Measurements from ENCODE around the gene MINDY4. TPM values are rescaled to one million over a fixed set of nuclear protein-coding genes. Genes with fewer than 3 reads are reported as not detected.

MINDY4 gene
- total RNA-seq, 2 donors from 2014 or later = 2.2 to 4.2 TPM

DNA sequence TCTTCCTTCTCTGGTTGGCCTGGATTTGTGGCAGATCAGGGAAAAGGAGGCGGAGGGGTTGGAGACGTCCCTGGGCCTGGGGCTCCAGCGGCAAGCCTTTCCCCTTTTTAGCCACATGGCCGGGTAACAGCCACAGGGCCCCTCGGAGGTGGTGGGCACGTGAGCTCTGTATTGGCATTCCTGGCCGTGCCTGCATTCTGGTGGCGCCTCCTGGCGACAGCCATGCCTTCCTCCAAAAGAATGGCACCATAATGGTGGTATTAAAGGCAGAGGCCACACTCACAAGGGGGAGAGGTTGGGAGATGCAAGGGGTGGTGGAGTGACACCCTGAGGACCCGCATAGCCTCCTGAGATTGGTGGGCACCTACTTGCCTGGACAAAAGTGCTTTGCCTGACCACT, 137.5 kb downstream of the MINDY4 start:
- no peaks in the 10 kb centered on the region for H3K36me3 ChIP-seq
- H3K27ac ChIP-seq = no peak overlapping the region
- H3K27me3 ChIP-seq = no peaks in the 10 kb centered on the region
- no peak overlapping the region for H3K4me3 ChIP-seq
- no peak for DNase-seq
- TF ChIP-seq, protein P1, sequence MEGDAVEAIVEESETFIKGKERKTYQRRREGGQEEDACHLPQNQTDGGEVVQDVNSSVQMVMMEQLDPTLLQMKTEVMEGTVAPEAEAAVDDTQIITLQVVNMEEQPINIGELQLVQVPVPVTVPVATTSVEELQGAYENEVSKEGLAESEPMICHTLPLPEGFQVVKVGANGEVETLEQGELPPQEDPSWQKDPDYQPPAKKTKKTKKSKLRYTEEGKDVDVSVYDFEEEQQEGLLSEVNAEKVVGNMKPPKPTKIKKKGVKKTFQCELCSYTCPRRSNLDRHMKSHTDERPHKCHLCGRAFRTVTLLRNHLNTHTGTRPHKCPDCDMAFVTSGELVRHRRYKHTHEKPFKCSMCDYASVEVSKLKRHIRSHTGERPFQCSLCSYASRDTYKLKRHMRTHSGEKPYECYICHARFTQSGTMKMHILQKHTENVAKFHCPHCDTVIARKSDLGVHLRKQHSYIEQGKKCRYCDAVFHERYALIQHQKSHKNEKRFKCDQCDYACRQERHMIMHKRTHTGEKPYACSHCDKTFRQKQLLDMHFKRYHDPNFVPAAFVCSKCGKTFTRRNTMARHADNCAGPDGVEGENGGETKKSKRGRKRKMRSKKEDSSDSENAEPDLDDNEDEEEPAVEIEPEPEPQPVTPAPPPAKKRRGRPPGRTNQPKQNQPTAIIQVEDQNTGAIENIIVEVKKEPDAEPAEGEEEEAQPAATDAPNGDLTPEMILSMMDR (IDR thresholded peaks at IDR 0.05) = no peak
- no peaks in the 10 kb centered on the region for H3K9me3 ChIP-seq
- intact Hi-C loops (cut with DNase I) = no loop called here
- peaks cover 17% of the 10 kb centered on the region for H3K4me1 ChIP-seq
- H3K9ac ChIP-seq (ENCODE audit: low read depth in 2 of 2, low read length in 2 of 2) = no peak overlapping the region

DNA sequence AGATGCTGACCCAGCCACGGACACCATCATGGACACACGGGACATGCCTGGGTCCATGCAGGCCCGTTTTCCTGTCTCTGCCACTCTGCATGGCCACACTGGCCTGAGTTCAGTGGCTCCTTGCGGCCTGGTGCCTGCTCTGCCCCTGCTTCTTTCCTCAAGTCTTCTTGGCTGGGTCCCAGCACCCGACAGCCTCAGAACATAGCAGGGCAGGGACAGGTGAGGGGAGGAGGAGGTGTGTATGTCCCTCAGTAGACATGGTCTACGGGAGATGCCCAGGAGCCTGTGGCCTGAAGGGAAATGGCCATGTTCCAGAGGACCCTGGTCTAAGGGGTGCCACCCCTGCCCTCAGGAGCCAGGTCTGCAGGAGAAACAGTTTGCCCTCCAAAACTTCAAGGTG, 138.2 kb downstream of the MINDY4 start:
- TF ChIP-seq, protein P1 (IDR thresholded peaks at IDR 0.05) = no peak
- no peak overlapping the region for H3K9ac ChIP-seq (ENCODE audit: low read depth in 2 of 2, low read length in 2 of 2)
- intact Hi-C loops (cut with DNase I) = no loop called here
- H3K4me1 ChIP-seq = peaks cover 22% of the 10 kb centered on the region
- no peaks in the 10 kb centered on the region for H3K36me3 ChIP-seq
- H3K27me3 ChIP-seq = no peaks in the 10 kb centered on the region
- DNase-seq = no peak
- H3K4me3 ChIP-seq = no peak overlapping the region
- H3K9me3 ChIP-seq = no peaks in the 10 kb centered on the region
- no peak overlapping the region for H3K27ac ChIP-seq

- no peaks in the 10 kb centered on the region for H3K9me3 ChIP-seq
- H3K4me1 ChIP-seq = peaks cover 24% of the 10 kb centered on the region
- no peak overlapping the region for H3K27ac ChIP-seq
- H3K27me3 ChIP-seq = no peaks in the 10 kb centered on the region
- H3K36me3 ChIP-seq = no peaks in the 10 kb centered on the region
- TF ChIP-seq, protein P1 (IDR thresholded peaks at IDR 0.05) = no peak
- DNase-seq = no peak
- intact Hi-C loops (cut with DNase I) = no loop called here
- H3K4me3 ChIP-seq = no peak overlapping the region
- no peak overlapping the region for H3K9ac ChIP-seq (ENCODE audit: low read depth in 2 of 2, low read length in 2 of 2)
Observed at GRCh38 chr7:30910411-30911073, 139.3 kb downstream of the MINDY4 start.

- Histone ChIP-seq H3K4me1 (peaks cover 19% of the 10 kb centered on the region), H3K9me3 (no peaks in the 10 kb centered on the region), H3K4me3 (no peak overlapping the region), H3K27ac (peak overlapping the region; percentile 33), H3K27me3 (no peaks in the 10 kb centered on the region), H3K9ac (ENCODE audit: low read depth in 2 of 2, low read length in 2 of 2) (no peak overlapping the region), H3K36me3 (no peaks in the 10 kb centered on the region)
- TF ChIP-seq, protein P1 (IDR thresholded peaks at IDR 0.05) = no peak
- intact Hi-C loops (cut with DNase I) = no loop called here
- no peak for DNase-seq
Observed at GRCh38 chr7:30911133-30911532, 139.9 kb downstream of the MINDY4 start.

DNA sequence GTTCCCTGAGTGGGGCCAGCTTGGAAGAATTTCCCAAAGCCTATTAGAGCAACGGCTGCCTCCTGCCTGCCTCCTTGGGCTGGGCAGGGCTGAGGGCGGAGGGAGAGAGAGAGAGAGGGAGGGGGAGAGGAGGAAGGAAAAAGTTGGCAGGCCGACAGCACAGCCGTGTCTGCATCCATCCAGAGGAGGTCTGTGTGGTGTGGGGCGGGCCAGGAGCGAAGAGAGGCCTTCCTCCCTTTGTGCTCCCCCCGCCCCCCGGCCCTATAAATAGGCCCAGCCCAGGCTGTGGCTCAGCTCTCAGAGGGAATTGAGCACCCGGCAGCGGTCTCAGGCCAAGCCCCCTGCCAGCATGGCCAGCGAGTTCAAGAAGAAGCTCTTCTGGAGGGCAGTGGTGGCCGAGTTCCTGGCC, 140.3 kb downstream of the MINDY4 start, which contains the start of gene AQP1:
AQP1 (plus strand) TSS at position 293 of the 409 bp plus-strand sequence; CDS start at position 350, 57 bp downstream.
- peaks cover 19% of the 10 kb centered on the region for H3K4me1 ChIP-seq
- no peaks in the 10 kb centered on the region for H3K9me3 ChIP-seq
- intact Hi-C loops (cut with DNase I) = no loop called here
- peak within 1 kb of the TSS; percentile 33 for H3K27ac ChIP-seq
- H3K9ac ChIP-seq (ENCODE audit: low read depth in 2 of 2, low read length in 2 of 2) = peak within 1 kb of the TSS; percentile 50 to 77
- H3K27me3 ChIP-seq = no peaks in the 10 kb centered on the region
- peak within 1 kb of the TSS; percentile 14 for H3K4me3 ChIP-seq
- H3K36me3 ChIP-seq = no peaks in the 10 kb centered on the region
- TF ChIP-seq, protein P1 (IDR thresholded peaks at IDR 0.05) = no peak
- peak; percentile 87 for DNase-seq
